OCI-LY1 (cell line): Measurements from ENCODE around the gene SELENOH.

Experiments
- EZH2 ChIP-seq: fragments of 200-600 bp; sonication (generic), shearing (Covaris generic); IDR thresholded peaks from 2 replicates; pipeline ENCODE4 v1.8.0; 2017; ENCODE audit warnings: borderline replicate concordance, mixed run types, mild to moderate bottlenecking, antibody characterized with exemption, low read length, moderate library complexity, mixed read lengths
- TF ChIP-seq, protein P1 (sequence below): fragments of 200-600 bp; sonication (generic), shearing (Covaris generic); IDR thresholded peaks from 2 replicates; pipeline ENCODE4 v1.5.1; 2017; ENCODE audit warnings: mild to moderate bottlenecking, antibody characterized with exemption, low read length, moderate library complexity, mixed read lengths

DNA sequence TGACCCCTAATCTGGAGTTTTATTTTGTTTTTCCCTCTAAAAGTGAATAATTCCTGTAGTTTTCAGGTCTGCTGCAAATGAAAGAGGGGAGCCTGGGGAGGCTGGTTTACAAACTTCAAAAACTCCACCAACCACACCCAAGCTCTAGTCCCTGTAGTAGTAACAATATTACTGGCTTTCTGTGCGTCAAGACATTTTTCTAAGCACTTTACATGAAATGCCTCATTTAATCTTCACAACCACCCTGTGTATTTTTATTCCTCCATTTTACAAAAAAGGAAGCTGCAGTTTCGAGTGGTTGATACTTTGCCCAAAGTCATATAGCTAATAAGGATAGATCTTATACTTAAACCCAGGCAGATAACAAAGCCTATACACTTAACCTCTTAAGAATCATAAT lies 43.8 kb downstream of the SELENOH start:
- no peak for TF ChIP-seq EZH2
- TF ChIP-seq, protein P1, sequence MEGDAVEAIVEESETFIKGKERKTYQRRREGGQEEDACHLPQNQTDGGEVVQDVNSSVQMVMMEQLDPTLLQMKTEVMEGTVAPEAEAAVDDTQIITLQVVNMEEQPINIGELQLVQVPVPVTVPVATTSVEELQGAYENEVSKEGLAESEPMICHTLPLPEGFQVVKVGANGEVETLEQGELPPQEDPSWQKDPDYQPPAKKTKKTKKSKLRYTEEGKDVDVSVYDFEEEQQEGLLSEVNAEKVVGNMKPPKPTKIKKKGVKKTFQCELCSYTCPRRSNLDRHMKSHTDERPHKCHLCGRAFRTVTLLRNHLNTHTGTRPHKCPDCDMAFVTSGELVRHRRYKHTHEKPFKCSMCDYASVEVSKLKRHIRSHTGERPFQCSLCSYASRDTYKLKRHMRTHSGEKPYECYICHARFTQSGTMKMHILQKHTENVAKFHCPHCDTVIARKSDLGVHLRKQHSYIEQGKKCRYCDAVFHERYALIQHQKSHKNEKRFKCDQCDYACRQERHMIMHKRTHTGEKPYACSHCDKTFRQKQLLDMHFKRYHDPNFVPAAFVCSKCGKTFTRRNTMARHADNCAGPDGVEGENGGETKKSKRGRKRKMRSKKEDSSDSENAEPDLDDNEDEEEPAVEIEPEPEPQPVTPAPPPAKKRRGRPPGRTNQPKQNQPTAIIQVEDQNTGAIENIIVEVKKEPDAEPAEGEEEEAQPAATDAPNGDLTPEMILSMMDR: no peak
